ENCODE data around the gene CCDC182.

CCDC182 gene

DNA sequence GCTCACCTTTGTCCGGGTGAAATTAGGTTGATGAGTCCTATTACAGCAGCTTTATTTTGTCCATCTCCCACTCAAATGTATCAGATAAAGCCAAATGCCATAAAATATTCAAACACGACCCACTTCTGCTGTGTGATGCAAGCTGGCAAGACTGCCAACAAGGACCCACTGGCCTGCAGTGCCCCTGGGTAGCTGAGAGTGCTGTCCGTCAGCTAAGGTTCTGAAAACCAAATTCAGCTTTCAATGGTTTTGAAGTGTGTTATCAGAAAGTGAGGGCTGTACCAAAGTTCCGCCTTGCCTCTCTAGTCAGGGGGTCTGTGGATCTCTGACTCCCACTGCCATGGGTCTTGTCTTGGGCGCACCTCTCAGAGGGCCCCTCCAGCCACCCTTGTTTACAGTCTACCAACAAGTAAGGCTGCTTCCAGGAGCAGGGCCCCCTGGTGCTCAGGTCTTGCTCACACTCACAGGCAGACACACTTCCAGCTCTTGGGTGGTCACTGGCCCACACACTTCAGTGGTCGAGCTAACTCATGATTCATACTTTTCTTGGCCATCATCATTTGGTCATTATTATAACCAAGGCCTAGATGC is 10.5 kb upstream of the CCDC182 start:
- FAIRE-seq = no peak

- FAIRE-seq = no peak
Observed at GRCh38 chr17:57752031-57752905, 7.2 kb upstream of the CCDC182 start.

DNA sequence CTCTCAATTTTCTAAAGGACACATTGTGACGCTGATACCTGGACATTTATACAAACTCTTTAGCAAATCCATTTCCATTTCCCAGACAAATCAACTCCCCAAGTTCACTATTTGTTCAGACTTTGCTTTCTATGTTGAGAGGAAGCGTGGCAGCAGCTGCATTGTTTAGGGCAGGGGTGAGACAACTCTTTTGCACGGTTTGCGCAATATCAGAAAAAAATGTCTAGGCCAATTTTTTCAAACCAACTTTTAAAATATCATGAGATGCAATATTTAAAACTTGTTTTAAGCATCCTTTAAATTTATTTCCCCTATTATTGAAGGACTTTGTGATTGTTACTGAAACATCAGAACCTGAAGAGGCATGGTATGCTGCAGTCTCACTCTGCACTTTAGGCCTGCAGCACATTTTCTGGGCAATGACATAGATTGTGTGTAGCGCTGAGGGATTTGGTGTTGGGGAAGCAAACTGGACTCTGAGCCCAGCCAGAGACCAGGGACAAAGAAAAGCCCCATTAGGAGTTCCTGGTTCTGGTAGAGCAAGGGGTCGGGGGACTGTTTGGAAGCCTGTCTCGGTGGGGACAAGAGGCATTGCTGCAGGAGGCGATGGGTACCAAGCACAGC is 6.4 kb upstream of the CCDC182 start:
- no peak for FAIRE-seq

- no peak for FAIRE-seq
Observed at GRCh38 chr17:57750895-57751294, 5.8 kb upstream of the CCDC182 start.

DNA sequence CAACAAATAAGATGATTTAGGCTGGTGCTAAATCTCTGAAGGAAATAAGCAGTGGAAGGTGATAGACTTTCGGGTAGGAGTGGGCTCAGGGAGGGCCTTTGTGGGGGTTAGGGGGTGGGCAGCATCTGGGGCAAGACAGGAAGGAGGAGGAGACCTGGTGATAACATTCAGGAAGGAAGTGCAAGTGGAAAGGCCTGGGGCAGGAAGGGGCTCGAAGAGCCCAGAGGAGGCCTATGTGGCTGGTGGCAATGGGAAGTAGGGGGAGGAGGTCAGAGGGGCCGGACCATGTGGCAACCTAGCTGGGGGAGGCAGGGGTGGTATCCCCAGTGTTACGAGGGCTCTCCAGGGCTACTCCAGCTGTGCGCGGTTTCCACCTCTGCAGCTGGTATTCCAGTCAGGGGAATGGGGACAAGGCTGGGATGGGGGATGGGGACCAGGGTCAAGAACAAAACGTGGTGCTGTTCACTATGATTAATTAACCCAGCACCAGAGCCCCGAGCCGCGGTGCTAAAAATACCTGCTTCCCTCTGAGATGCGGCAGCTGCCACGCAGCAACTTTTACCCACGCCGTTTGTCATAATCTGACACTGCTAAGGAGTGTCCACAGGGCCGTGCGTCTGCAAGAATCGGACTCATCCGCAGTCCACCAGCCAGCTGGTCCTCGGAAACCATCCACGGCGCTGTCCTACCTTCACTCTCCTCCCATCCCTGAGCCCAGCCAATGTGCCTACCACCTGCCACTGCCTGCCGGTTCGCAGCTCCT is 5.2 kb upstream of the CCDC182 start:
- FAIRE-seq = no peak

DNA sequence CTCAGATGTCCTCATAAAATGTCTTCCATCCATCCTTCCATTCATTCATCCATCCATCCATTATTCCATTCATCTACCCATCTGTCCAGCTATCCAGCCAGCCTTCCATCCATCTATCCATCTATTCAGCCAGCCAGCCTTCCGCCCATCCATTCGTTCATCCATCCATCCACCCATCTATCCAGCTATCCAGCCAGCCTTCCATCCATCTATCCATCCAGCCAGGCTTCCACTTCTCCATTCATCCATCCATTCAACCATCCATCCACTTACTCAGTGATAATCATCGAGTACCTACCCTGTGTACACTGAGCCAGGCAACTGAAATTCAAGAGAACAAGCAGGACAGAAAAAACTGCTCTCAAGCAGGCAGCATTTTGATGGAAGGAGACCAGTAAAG is 4.6 kb upstream of the CCDC182 start:
- no peak for FAIRE-seq

DNA sequence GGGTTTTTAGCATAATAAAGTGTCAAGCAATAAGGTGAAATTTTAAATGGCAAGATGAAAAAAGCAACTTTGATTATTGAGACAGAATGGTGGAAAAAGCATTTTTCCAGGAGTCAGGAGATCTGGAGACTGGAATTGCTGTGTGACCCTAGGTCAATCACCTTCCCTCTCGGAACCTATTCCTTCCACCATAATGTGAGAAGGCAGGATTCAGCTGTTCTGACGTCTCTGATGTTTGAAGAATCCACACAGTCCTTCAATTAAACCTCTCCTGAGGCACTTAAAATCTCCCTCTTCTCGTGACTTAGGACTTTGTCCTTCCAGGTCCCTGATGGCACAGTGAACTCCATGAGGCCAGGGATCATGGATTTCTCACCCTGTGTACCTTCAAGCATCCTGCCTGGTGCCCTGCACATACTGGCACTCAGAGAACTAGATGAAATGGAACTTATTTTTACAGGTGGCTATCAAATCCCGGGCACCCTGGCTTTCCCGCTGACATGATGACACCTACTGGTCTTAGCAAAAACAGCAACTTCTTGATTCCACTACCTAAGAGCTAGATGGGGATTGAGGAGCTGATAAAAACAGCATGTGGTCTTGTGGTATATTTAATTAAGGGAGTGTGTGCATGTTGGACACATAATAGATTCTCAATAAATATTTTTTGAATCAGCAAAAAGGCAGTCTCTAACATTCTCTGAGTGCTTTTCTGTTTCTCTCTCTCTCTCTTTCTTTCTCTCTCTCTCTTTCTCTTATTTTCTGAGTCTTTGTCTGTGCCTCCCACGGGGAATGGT is 2.3 kb upstream of the CCDC182 start:
- no peak for FAIRE-seq

DNA sequence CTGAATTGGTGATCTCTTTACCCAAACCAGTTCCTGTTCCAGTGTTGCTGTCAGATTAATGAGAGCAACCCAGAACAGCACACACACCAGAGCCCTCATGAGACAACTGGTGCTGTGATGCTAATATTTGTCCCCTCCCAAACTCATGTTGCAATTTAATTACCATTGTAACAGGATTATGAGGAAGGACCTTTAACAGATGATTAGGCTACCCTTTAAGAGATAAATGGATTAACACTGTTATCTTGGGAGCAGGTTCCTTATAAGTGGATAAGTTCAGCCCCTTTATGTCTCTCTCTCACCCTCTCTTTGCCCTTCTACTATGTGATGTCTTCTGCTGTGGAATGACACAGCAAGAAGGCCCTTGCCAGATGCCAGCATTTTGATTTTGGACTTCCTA is 1.1 kb upstream of the CCDC182 start:
- FAIRE-seq = no peak

DNA sequence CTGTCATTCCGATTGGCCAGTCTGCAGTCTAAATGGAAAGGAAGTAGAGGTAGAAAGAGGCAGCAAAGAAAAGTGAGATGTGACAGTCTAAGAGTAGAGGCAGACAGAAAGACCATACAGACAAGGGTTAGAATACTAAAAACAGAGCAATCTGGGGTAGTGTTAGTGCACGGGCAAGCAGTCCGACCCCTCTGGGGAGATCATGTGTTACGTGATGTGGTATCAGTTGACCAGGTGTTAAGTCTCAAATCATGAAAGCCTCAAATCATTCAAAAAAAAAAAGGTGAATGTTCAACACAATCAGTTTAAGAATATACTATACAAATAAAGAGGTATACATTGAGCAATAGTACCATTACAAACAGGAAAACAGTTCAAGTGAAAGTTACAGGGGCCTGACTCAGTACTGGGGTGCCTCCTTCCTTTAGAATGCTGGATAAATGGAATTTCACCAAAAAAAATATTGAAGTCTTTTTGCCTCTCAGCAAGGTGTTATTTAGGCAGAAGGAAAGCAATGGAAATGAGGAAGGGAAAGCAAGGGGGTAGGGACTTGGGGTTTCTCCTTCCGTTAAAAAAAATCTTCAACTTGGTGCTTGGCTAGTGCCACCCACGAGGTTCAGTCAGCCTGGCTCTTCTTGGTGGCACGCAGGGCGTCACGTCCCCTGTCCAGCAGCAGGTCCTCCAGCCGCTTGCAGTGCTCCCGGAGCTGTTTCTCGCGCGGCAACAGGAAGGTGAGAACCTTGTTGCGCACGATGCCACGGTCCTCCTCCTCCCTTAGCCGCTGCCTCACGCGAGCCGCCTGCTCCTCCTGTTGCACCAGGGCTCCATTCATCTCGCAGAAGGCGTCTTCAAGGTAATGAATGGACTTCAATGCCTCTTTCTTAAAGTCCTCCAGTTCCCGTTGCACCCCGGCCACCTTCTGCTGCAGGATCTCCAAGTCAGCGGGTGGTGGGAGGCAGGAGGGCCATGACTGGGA is 616 bp downstream of the CCDC182 start:
- FAIRE-seq = no peak

DNA sequence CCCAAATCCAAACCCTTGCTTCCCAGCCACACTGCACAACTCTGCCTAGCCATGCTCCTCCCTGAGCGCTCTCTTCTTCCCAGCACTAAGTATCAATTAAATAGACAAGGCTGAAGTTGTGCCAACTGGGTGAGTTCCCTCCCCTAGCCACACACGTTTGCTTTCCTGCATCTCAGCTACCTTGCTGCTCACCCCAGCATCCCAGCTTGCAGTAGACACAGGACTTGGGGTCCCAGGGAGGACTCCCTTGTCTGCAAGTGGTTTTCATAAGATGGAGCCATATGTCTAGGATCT is 4.9 kb downstream of the CCDC182 start:
- no peak for FAIRE-seq

DNA sequence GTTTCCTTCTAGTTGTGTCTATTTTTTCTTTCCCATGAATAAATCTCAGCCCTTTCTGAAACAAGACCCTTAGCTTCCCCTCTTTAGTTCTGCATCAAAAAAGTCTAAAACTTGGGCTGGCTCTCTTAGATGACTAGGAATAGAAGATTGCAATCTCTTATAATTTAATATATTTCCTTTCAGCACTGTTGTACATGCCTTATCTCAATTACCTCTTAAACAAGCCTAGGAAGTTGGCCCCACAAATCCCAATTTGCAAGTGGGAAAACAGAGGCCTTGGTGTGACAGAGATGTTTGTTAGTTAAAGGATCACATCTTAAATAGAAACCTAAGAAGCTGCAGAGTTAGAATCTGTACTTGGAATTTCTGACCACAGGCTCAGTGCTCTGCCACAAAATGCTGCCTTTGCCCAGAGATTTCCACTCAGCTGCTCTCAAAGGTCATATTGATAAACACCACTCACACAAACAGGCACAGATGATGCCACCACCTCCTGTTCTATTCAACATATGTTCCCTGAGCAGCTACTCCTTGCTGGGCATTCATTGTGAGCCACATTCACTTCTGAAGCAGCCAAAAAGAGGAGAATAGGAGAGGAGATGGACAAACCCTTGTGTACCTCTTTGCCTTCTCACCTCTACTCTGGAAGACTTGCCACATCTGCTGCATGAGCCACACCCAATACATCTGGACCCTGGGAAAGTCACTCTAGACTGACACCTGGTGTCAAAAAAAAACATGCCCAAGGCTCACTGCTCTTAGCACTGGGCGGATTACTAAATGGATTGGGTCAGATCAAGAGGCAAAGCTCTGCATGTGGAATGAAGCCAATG is 5.5 kb downstream of the CCDC182 start:
- no peak for FAIRE-seq

DNA sequence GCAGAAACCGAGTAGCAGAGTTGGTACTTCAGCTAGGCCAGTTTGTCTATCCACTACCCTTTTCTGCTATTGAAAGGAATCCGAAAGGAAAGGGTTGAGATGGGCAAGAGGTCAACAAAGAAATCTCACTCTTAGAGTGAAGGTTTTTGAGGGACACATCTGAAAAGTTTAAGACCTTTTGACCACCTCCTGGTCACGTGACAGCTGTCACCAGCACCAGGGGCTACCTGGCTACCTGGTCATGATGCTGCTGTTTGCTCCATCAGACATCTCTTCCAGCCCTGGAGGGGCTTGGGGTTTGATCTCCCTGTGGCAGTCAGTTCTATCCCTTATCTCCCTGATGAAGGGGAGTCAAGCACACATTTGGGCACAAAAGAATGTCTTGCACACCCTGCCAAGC is 7.6 kb downstream of the CCDC182 start:
- no peak for FAIRE-seq

DNA sequence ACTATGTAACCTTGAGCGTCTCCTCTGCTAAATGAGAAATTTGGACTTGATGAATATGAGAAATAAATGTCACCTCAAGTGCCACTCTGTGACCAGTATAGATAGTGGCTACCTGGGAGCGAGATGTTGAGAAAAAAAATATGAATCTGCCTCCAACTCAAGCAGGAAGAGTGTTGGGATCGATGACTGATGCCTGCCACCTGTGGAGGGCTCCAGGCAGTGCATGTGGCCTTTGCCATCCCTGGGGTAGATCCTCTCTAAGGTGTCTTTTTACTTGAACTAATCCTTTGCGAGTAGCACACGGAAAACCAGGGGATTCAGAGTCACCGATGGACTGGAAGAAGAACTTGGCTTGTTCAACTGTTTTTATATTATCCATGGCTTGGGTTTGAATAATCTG is 9.4 kb downstream of the CCDC182 start:
- no peak for FAIRE-seq

- FAIRE-seq = no peak
Observed at GRCh38 chr17:57735230-57735629, 9.9 kb downstream of the CCDC182 start.

GRCh38 chr17:57733085-57733484 is 12.0 kb downstream of the CCDC182 start:
- no peak for FAIRE-seq

- FAIRE-seq = no peak
Observed at GRCh38 chr17:57732062-57732461, 13.0 kb downstream of the CCDC182 start.

DNA sequence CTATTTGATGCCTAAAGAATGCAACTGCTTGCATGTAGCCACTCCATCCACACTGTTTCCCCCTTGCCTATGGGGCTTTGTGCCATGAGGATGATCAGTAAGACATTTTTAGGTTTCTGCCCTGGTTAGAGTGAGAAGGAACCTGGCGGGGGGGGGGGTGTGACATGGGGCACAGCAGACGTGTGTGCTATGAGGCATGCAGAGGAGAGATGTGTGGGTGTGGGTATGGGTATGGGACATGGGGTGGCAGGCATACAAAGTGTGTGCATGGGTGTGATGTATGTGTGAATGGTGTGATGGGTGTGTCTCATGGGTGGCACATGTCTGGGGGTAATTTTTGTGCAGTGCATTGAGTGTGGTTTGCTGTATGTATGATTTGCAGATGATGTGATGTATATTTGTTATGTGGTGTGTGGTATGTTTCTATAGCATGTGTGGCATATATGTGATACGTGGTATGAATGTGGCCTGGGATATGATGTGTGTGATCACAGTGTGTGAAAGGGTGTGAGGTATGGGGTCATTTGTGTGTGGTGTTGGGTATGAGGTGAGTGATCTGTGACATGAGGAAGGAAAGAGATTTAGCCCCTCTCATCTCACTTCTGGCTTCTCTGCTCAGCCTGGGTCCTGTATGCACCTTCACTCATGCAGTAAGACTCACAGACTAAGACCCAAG is 14.9 kb downstream of the CCDC182 start:
- no peak for FAIRE-seq

DNA sequence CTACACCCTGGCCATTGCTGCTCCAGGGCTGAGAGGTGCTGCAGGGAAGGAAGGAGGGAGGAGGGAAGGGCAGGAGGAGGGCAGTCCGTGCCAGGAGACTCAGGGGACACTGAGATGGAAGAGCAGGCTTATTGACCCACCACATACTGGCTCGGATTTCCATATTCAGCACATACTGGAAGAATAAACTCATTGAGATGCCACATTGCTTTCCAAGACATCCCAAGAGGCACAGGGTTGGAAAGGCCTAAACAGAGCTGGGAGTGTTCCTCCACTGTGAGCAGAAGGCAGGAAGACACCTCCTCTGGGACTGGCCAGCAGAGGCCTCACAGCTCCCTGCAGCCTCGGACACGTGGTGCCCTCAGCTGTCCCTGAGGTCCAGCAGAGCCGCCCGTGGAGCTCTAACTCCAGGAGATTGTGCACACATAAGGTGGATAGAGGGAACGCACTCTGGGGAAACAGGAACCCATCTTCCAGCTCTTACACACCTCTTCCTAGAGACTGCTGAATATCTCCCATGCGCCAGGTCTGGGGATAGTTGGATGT is 17.4 kb downstream of the CCDC182 start:
- FAIRE-seq = no peak

- no peak for FAIRE-seq
Observed at GRCh38 chr17:57726838-57727237, 18.3 kb downstream of the CCDC182 start.

Data from TTC549 (cell line).